ENCODE data around the gene SPC24.

- no peak for TF ChIP-seq POLR2A (IDR thresholded peaks at IDR 0.05; ENCODE audit: low read length)
- no peak for TF ChIP-seq GATA1 (IDR thresholded peaks at IDR 0.05; ENCODE audit: low read depth, low read length)
Measured at GRCh38 chr19:11145536-11145924, 10.1 kb downstream of the SPC24 start.
